Measurements from ENCODE around the gene PDLIM3. TPM values are rescaled to one million over a fixed set of nuclear protein-coding genes. Genes with fewer than 3 reads are reported as not detected.

Gene PDLIM3
- total RNA-seq, 1 donor from 2014 or later: 1.4 TPM

GRCh38 chr4:185461565-185461964, 73.7 kb downstream of the PDLIM3 start:
- no peak overlapping the region for H3K27ac ChIP-seq
- H3K9me3 Mint-ChIP-seq: no peaks in the 10 kb centered on the region
- H3K4me1 Mint-ChIP-seq: peaks cover 2% of the 10 kb centered on the region
- no peaks in the 10 kb centered on the region for H3K36me3 ChIP-seq
- TF ChIP-seq EZH2phosphoT487 (IDR thresholded peaks at IDR 0.05): no peak
- TF ChIP-seq EZH2 (IDR thresholded peaks at IDR 0.05): no peak
- no peak for TF ChIP-seq CTCF (IDR thresholded peaks at IDR 0.05)
- no peak overlapping the region for H3K4me3 Mint-ChIP-seq
- H3K27ac Mint-ChIP-seq: no peak overlapping the region
- H3K4me2 ChIP-seq: no peak overlapping the region
- no peaks in the 10 kb centered on the region for H3K27me3 ChIP-seq
- H2AFZ ChIP-seq (replicated peaks): no peak overlapping the region
- no peaks in the 10 kb centered on the region for H3K79me2 ChIP-seq (ENCODE audit: low read depth)
- no peak for DNase-seq (ENCODE audit: low spot score)
- H3F3A ChIP-seq (ENCODE audit: low read depth): no peaks in the 10 kb centered on the region
- H3K36me3 Mint-ChIP-seq: no peaks in the 10 kb centered on the region
- H4K20me1 ChIP-seq (ENCODE audit: low read depth): no peaks in the 10 kb centered on the region
- H3K27me3 Mint-ChIP-seq (ENCODE audit: insufficient read depth, low read depth): peaks cover 3% of the 10 kb centered on the region
- H3K4me1 ChIP-seq: peaks cover 13% of the 10 kb centered on the region
- H3K4me3 ChIP-seq: no peak overlapping the region
- H3K9ac ChIP-seq: no peak overlapping the region
- no peaks in the 10 kb centered on the region for H3K9me3 ChIP-seq (ENCODE audit: low read depth)

- no peaks in the 10 kb centered on the region for H3F3A ChIP-seq (ENCODE audit: low read depth)
- H2AFZ ChIP-seq (replicated peaks): peak overlapping the region; percentile 52
- peaks cover 10% of the 10 kb centered on the region for H3K4me1 ChIP-seq
- no peaks in the 10 kb centered on the region for H3K36me3 Mint-ChIP-seq
- H4K20me1 ChIP-seq (ENCODE audit: low read depth): no peaks in the 10 kb centered on the region
- no peaks in the 10 kb centered on the region for H3K27me3 ChIP-seq
- TF ChIP-seq CTCF (IDR thresholded peaks at IDR 0.05) (no peak), EZH2phosphoT487 (IDR thresholded peaks at IDR 0.05) (no peak), EZH2 (IDR thresholded peaks at IDR 0.05) (no peak)
- peak; percentile 23 for DNase-seq (ENCODE audit: low spot score)
- peaks cover 3% of the 10 kb centered on the region for H3K27me3 Mint-ChIP-seq (ENCODE audit: insufficient read depth, low read depth)
- no peak overlapping the region for H3K9ac ChIP-seq
- H3K9me3 Mint-ChIP-seq: no peaks in the 10 kb centered on the region
- no peaks in the 10 kb centered on the region for H3K79me2 ChIP-seq (ENCODE audit: low read depth)
- peak overlapping the region; percentile 16 for H3K4me2 ChIP-seq
- H3K36me3 ChIP-seq: no peaks in the 10 kb centered on the region
- no peak overlapping the region for H3K4me3 Mint-ChIP-seq
- H3K9me3 ChIP-seq (ENCODE audit: low read depth): no peaks in the 10 kb centered on the region
- H3K4me3 ChIP-seq: no peak overlapping the region
- H3K4me1 Mint-ChIP-seq: no peaks in the 10 kb centered on the region
- H3K27ac Mint-ChIP-seq: no peak overlapping the region
- no peak overlapping the region for H3K27ac ChIP-seq
Observed at GRCh38 chr4:185457136-185457535, 78.2 kb downstream of the PDLIM3 start.

- Mint-ChIP-seq H3K9me3 (no peaks in the 10 kb centered on the region), H3K27me3 (ENCODE audit: insufficient read depth, low read depth) (peaks cover 3% of the 10 kb centered on the region), H3K4me3 (no peak overlapping the region), H3K27ac (no peak overlapping the region), H3K4me1 (no peaks in the 10 kb centered on the region), H3K36me3 (no peaks in the 10 kb centered on the region)
- H3K36me3 ChIP-seq: no peaks in the 10 kb centered on the region
- no peaks in the 10 kb centered on the region for H3F3A ChIP-seq (ENCODE audit: low read depth)
- H3K4me3 ChIP-seq: no peak overlapping the region
- H3K9ac ChIP-seq: no peak overlapping the region
- H3K27ac ChIP-seq: no peak overlapping the region
- no peak overlapping the region for H2AFZ ChIP-seq (replicated peaks)
- DNase-seq (ENCODE audit: low spot score): no peak
- H4K20me1 ChIP-seq (ENCODE audit: low read depth): no peaks in the 10 kb centered on the region
- H3K4me2 ChIP-seq: no peak overlapping the region
- no peaks in the 10 kb centered on the region for H3K9me3 ChIP-seq (ENCODE audit: low read depth)
- H3K27me3 ChIP-seq: no peaks in the 10 kb centered on the region
- H3K79me2 ChIP-seq (ENCODE audit: low read depth): no peaks in the 10 kb centered on the region
- peaks cover 10% of the 10 kb centered on the region for H3K4me1 ChIP-seq
- TF ChIP-seq EZH2phosphoT487 (IDR thresholded peaks at IDR 0.05): no peak
- no peak for TF ChIP-seq EZH2 (IDR thresholded peaks at IDR 0.05)
- TF ChIP-seq CTCF (IDR thresholded peaks at IDR 0.05): no peak
Observed at GRCh38 chr4:185456131-185456530, 79.2 kb downstream of the PDLIM3 start.

Other genes starting within 250 kb of the PDLIM3 start
- gene LRP2BP, start 139.6 kb downstream of the PDLIM3 start, total RNA-seq (ENCODE audit: low replicate concordance): 0.69 and 1.3 TPM in 2 replicates
- 12.5 and 16.3 TPM in 2 replicates for gene ANKRD37, start 138.7 kb downstream of the PDLIM3 start, total RNA-seq (ENCODE audit: low replicate concordance)
- 43.0 and 56.9 TPM in 2 replicates for gene UFSP2, start 109.5 kb downstream of the PDLIM3 start, total RNA-seq (ENCODE audit: low replicate concordance)
- 0.93 and 2.0 TPM in 2 replicates for gene CCDC110, start 63.8 kb downstream of the PDLIM3 start, total RNA-seq (ENCODE audit: low replicate concordance)